H1 (cell line): ENCODE data around the gene ANKS1B. TPM values are rescaled to one million over a fixed set of nuclear protein-coding genes. Genes with fewer than 3 reads are reported as not detected.

Source experiments
- CTCF ChIA-PET: fragments of 300-600 bp; sonication (Branson Sonifier 250); formaldehyde crosslinking; loops from one replicate; lab custom pipeline; 2021; ENCODE audit not compliant: partially characterized antibody; lab: Charles Lee
- POLR2A ChIA-PET: fragments of 300-600 bp; sonication (Branson Sonifier 250); formaldehyde crosslinking; loops from one replicate; lab custom pipeline; 2021; ENCODE audit warnings: inconsistent platforms; ENCODE audit not compliant: partially characterized antibody; lab: Charles Lee
- DNase-seq, 2 experiments: peaks; one replicate each; pipeline versions ENCODE4 v3.0.0 to v3.0.0-alpha.2; 2010 to 2022; ENCODE audit warnings: low spot score in 2 of 2, low read depth in 1 of 2, mixed read lengths in 1 of 2
- FAIRE-seq: peaks from 2 replicates; lab custom pipeline; 2011; peaks lifted over from hg19 to GRCh38; lab: Jason Lieb, UNC
- H2AFZ ChIP-seq: 2 replicates; pipeline ENCODE4 v1.8.1; 2012; ENCODE audit warnings: low read length, inconsistent platforms
- H2AK5ac ChIP-seq: 2 replicates; pipeline ENCODE4 v1.6.1; 2013; ENCODE audit warnings: low read depth, low read length
- H2BK120ac ChIP-seq: replicated peaks from 2 replicates; pipeline ENCODE3; 2013; ENCODE audit warnings: low read depth, low read length, inconsistent platforms
- H2BK12ac ChIP-seq: 2 replicates; pipeline ENCODE4 v1.6.1; 2013; ENCODE audit warnings: low read depth, low read length
- H2BK15ac ChIP-seq: 2 replicates; pipeline ENCODE4 v1.6.1; 2013; ENCODE audit warnings: low read length
- H2BK20ac ChIP-seq: 2 replicates; pipeline ENCODE4 v1.6.1; 2013; ENCODE audit warnings: low read length
- H2BK5ac ChIP-seq: 2 replicates; pipeline ENCODE4 v1.6.1; 2013; ENCODE audit warnings: low read depth, low read length
- H3K14ac ChIP-seq: 2 replicates; pipeline ENCODE4 v1.6.1; 2013; ENCODE audit warnings: inconsistent platforms; ENCODE audit not compliant: insufficient read length
- H3K18ac ChIP-seq: 2 replicates; pipeline ENCODE4 v1.6.1; 2013; ENCODE audit warnings: low read length; ENCODE audit errors: extremely low read depth
- H3K23ac ChIP-seq: 2 replicates; pipeline ENCODE4 v1.6.1; 2013; ENCODE audit warnings: inconsistent platforms; ENCODE audit not compliant: insufficient read length
- H3K23me2 ChIP-seq: 2 replicates; pipeline ENCODE4 v1.6.1; 2013; ENCODE audit warnings: low read depth, low read length
- H3K27ac ChIP-seq: 2 replicates; pipeline ENCODE4 v1.6.1; 2011; ENCODE audit warnings: low read depth, low read length, inconsistent platforms
- H3K27me3 ChIP-seq, 4 experiments: replicated peaks in 1 of 4; 1 replicate in 1 of 4; 2 replicates in 3 of 4; pipeline versions ENCODE4 v1.6.1 to v1.8.1; 2011 to 2013; ENCODE audit warnings: low read length in 3 of 4, mild to moderate bottlenecking in 3 of 4, inconsistent platforms in 2 of 4, mixed read lengths in 2 of 4, moderate library complexity in 1 of 4; ENCODE audit not compliant: control insufficient read depth in 3 of 4, insufficient read depth in 3 of 4; ENCODE audit errors: extremely low read depth in 1 of 4
- H3K36me3 ChIP-seq, 4 experiments: 2 replicates each; pipeline versions ENCODE4 v1.6.1 to v1.8.1; 2011 to 2013; ENCODE audit warnings: mild to moderate bottlenecking in 4 of 4, low read length in 3 of 4, moderate library complexity in 2 of 4, control low read depth in 1 of 4, inconsistent platforms in 1 of 4; ENCODE audit not compliant: insufficient read depth in 4 of 4, control insufficient read depth in 2 of 4
- H3K4ac ChIP-seq: replicated peaks from 2 replicates; pipeline ENCODE3; 2013; ENCODE audit warnings: low read length, low read depth, mixed read lengths, inconsistent platforms; ENCODE audit not compliant: insufficient read length
- H3K4me1 ChIP-seq, 4 experiments: replicated peaks in 1 of 4; 1 replicate in 1 of 4; 2 replicates in 3 of 4; pipeline versions ENCODE4 v1.6.1 to v1.8.1; 2011 to 2013; ENCODE audit warnings: low read length in 3 of 4, inconsistent platforms in 2 of 4, mixed read lengths in 1 of 4; ENCODE audit not compliant: insufficient read depth in 4 of 4, control insufficient read depth in 3 of 4
- H3K4me2 ChIP-seq, 2 experiments: 2 replicates each; pipeline versions ENCODE4 v1.6.1 to v1.8.1; 2011 to 2013; ENCODE audit warnings: low read depth in 2 of 2, low read length in 2 of 2, control low read depth in 1 of 2, inconsistent platforms in 1 of 2, mild to moderate bottlenecking in 1 of 2; ENCODE audit not compliant: insufficient read depth in 1 of 2
- H3K4me3 ChIP-seq, 4 experiments: fragments of 200-600, 300-600 bp in 1 of 4; sonication (generic), shearing (Covaris generic), sonication (Bioruptor Twin) in 1 of 4; 2 replicates each; pipeline versions ENCODE4 v1.5.1 to v1.8.1; 2011 to 2016; ENCODE audit warnings: low read length in 4 of 4, low read depth in 3 of 4, control low read depth in 2 of 4, inconsistent platforms in 2 of 4, mild to moderate bottlenecking in 2 of 4, mixed read lengths in 1 of 4, moderate library complexity in 1 of 4; ENCODE audit not compliant: insufficient read depth in 2 of 4; ENCODE audit errors: extremely low read depth in 1 of 4
- H3K56ac ChIP-seq: replicated peaks from 2 replicates; pipeline ENCODE3; 2013; ENCODE audit warnings: low read depth, mild to moderate bottlenecking, mixed read lengths, low read length, inconsistent platforms; ENCODE audit not compliant: insufficient read length
- H3K79me1 ChIP-seq: 2 replicates; pipeline ENCODE4 v1.6.1; 2013; ENCODE audit warnings: low read depth, low read length, control low read depth
- H3K79me2 ChIP-seq, 2 experiments: 2 replicates each; pipeline versions ENCODE4 v1.6.1 to v1.8.1; 2012 to 2013; ENCODE audit warnings: low read length in 2 of 2, mild to moderate bottlenecking in 2 of 2, inconsistent platforms in 1 of 2; ENCODE audit not compliant: insufficient read depth in 2 of 2, control insufficient read depth in 1 of 2
- H3K9ac ChIP-seq, 4 experiments: replicated peaks in 1 of 4; 1 replicate in 1 of 4; 2 replicates in 3 of 4; pipeline versions ENCODE4 v1.6.1 to v1.8.1; 2011 to 2013; ENCODE audit warnings: low read depth in 3 of 4, low read length in 3 of 4, control low read depth in 2 of 4, mild to moderate bottlenecking in 2 of 4, moderate library complexity in 2 of 4, inconsistent platforms in 1 of 4; ENCODE audit errors: extremely low read depth in 1 of 4
- H3K9me3 ChIP-seq, 2 experiments: 2 replicates each; pipeline versions ENCODE4 v1.6.1 to v1.8.1; 2012 to 2013; ENCODE audit warnings: mild to moderate bottlenecking in 2 of 2, moderate library complexity in 2 of 2, control low read depth in 1 of 2, inconsistent platforms in 1 of 2, low read depth in 1 of 2, low read length in 1 of 2, mixed read lengths in 1 of 2; ENCODE audit not compliant: insufficient read depth in 2 of 2
- H4K20me1 ChIP-seq, 2 experiments: replicated peaks in 1 of 2; 2 replicates each; pipeline versions ENCODE3 to v1.8.1; 2011 to 2013; ENCODE audit warnings: inconsistent platforms in 2 of 2, low read length in 2 of 2, mild to moderate bottlenecking in 1 of 2; ENCODE audit not compliant: insufficient read depth in 2 of 2, control insufficient read depth in 1 of 2
- H4K5ac ChIP-seq: 2 replicates; pipeline ENCODE4 v1.6.1; 2013; ENCODE audit warnings: low read length, low read depth, mixed read lengths, inconsistent platforms; ENCODE audit not compliant: insufficient read length
- H4K8ac ChIP-seq: 2 replicates; pipeline ENCODE4 v1.8.0; 2013; ENCODE audit warnings: mild to moderate bottlenecking, moderate library complexity, low read length, inconsistent platforms; ENCODE audit not compliant: insufficient read depth; ENCODE audit errors: extremely low read depth
- H4K91ac ChIP-seq: replicated peaks from 2 replicates; pipeline ENCODE3; 2013; ENCODE audit warnings: low read length, mixed read lengths, inconsistent platforms; ENCODE audit not compliant: insufficient read length
- BACH1 ChIP-seq: IDR thresholded peaks from 2 replicates; pipeline ENCODE4 v1.6.1; 2012; ENCODE audit warnings: low read length, improper control_type of control experiment
- CBX5 ChIP-seq: fragments of 300-800, 300-1000 bp; sonication (generic); IDR thresholded peaks from 2 replicates; pipeline ENCODE4 v1.7.1; 2016; ENCODE audit warnings: antibody characterized with exemption, low read length, low read depth
- HDAC6 ChIP-seq: IDR thresholded peaks from one replicate; pipeline ENCODE4 v1.7.1; 2012; ENCODE audit warnings: low read depth, mild to moderate bottlenecking, inconsistent platforms, low read length, moderate library complexity
- KDM1A ChIP-seq: fragments of 200-600, 300-600 bp; sonication (generic); IDR thresholded peaks from 2 replicates; pipeline ENCODE4 v1.7.1; 2016; ENCODE audit warnings: mild to moderate bottlenecking, low read length, borderline replicate concordance
- KDM5A ChIP-seq: fragments of 200-600 bp; IDR thresholded peaks from 2 replicates; pipeline ENCODE4 v1.7.1; 2012; ENCODE audit warnings: mild to moderate bottlenecking, low read length, inconsistent platforms, mixed read lengths
- POLR2A ChIP-seq, 2 experiments: IDR thresholded peaks; 1 replicate in 1 of 2; 2 replicates in 1 of 2; pipeline ENCODE4 v1.6.1; 2011; ENCODE audit warnings: low read depth in 2 of 2, low read length in 2 of 2, mild to moderate bottlenecking in 2 of 2; ENCODE audit errors: control extremely low read depth in 1 of 2
- POLR2AphosphoS5 ChIP-seq: IDR thresholded peaks from 2 replicates; pipeline ENCODE4 v1.6.1; 2011; ENCODE audit warnings: low read depth, low read length
- RAD21 ChIP-seq, 2 experiments: IDR thresholded peaks in 1 of 2; conservative IDR thresholded peaks in 1 of 2; 2 replicates each; pipeline ENCODE4 v1.6.1; 2011; ENCODE audit warnings: low read depth in 2 of 2, low read length in 2 of 2, improper control_type of control experiment in 1 of 2, inconsistent platforms in 1 of 2, mild to moderate bottlenecking in 1 of 2, moderate library complexity in 1 of 2
- RBBP5 ChIP-seq: IDR thresholded peaks from 2 replicates; pipeline ENCODE4 v1.7.1; 2012; ENCODE audit warnings: low read depth, mild to moderate bottlenecking, inconsistent platforms, low read length, moderate library complexity, borderline replicate concordance
- RNF2 ChIP-seq: fragments of 200-900, 300-1000 bp; sonication (generic); IDR thresholded peaks from 2 replicates; pipeline ENCODE4 v1.7.1; 2016; ENCODE audit warnings: borderline replicate concordance, low read depth, mild to moderate bottlenecking, antibody characterized with exemption, low read length; ENCODE audit not compliant: poor library complexity, severe bottlenecking; ENCODE audit errors: missing control alignments
- SP2 ChIP-seq: IDR thresholded peaks from 2 replicates; pipeline ENCODE4 v1.6.1; 2012; ENCODE audit warnings: mild to moderate bottlenecking, low read length, inconsistent platforms
- WGBS, 2 experiments: shearing (Covaris generic) in 1 of 2; methylation state at CpG; one replicate each; pipeline versions ENCODE4 v1.1.6 to v1.1.7; 2013 to 2015; ENCODE audit warnings: low lambda C conversion rate in 2 of 2, mixed read lengths in 2 of 2, inconsistent platforms in 1 of 2, low coverage in 1 of 2, missing lambda C conversion rate in 1 of 2; ENCODE audit not compliant: insufficient replicate concordance in 2 of 2, insufficient coverage in 1 of 2, insufficient read length in 1 of 2; ENCODE audit errors: extremely low coverage in 1 of 2, missing lambda C conversion rate in 1 of 2; 5-methylcytosine and 5-hydroxymethylcytosine counted together
- polyA plus RNA-seq, 7 experiments: library from polyadenylated mRNA; depleted of rRNA in 3 of 7; stranded (reverse) in 5 of 7; unstranded in 2 of 7; fragments of >200 nt in 5 of 7; fragments of 200-250 nt in 2 of 7; gene quantifications; 1 replicate in 5 of 7; 2 replicates in 1 of 7; 4 replicates in 1 of 7; pipeline versions ENCODE4 v1.2.1 to v1.2.3, GENCODE V29; 2011 to 2013; ENCODE audit warnings: missing spikeins in 2 of 7, mixed read lengths in 2 of 7
- total RNA-seq: library from RNA; stranded (reverse); fragmentation: NEBNext Ultra II Directional; extraction: Animal tissue kit (Norgen Biotek cat#: 25700); gene quantifications from 2 replicates; pipeline ENCODE4 v1.2.1, GENCODE V29; 2021
- TF ChIP-seq, protein P1 (sequence below): IDR thresholded peaks from 2 replicates; pipeline ENCODE4 v1.6.1; 2012; ENCODE audit warnings: inconsistent platforms

The ANKS1B gene
- total and polyA plus RNA-seq, 2 of the 8 experiments (the other 6 are each of a cell fraction or from before 2014, with no cell fraction given) = 2.7 to 6.1 TPM

DNA sequence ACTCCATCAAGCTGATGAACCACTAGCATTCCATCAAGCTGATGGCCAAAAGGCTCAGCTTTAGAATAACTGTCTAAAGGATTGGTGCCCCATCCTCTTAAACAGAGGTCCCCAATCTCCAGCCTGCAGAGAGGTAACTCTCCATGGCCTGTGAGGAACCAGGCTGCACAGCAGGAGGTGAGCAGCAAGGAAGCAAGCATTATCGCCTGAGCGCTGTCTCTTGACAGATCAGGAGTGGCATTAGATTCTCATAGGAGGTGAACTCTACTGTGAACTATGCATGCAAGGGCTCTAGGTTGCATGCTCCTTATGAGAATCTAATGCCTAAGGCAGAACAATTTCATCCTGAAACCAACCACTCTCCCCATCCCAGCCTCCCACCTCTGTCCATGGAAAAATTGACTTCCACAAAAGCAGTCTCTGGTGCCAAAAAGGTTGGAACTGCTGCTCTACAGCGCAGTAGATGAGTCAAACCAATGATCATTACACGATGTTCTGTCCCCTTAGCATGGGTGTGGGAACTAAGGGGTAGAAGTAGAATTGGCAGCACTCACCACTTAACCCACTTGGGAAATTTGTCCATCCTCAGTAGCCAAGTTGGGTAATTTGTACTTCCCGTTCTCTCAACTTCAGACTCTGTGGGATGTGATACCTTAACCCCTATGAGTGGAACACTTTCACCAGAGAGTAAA lies 66.9 kb downstream of the ANKS1B start:
- no peak overlapping the region for H2BK15ac ChIP-seq
- no peak overlapping the region for H4K5ac ChIP-seq
- H3K23ac ChIP-seq = no peak overlapping the region
- no peak overlapping the region for H3K4me2 ChIP-seq
- FAIRE-seq = no peak
- no peak overlapping the region for H3K14ac ChIP-seq
- ChIA-PET POLR2A (no interaction called here), CTCF (no interaction called here)
- no peaks in the 10 kb centered on the region for H3K23me2 ChIP-seq
- no peak overlapping the region for H3K27ac ChIP-seq
- no peak overlapping the region; the same call in 1 of the 2 replicates for H4K8ac ChIP-seq
- H4K20me1 ChIP-seq = no peaks in the 10 kb centered on the region
- no peak overlapping the region for H3K9ac ChIP-seq
- no peak overlapping the region for H3K18ac ChIP-seq
- H3K36me3 ChIP-seq = no peaks in the 10 kb centered on the region
- no peak overlapping the region for H2AK5ac ChIP-seq
- no peak overlapping the region for H2BK12ac ChIP-seq
- H3K79me2 ChIP-seq = no peaks in the 10 kb centered on the region
- H3K79me1 ChIP-seq = no peaks in the 10 kb centered on the region
- no peak overlapping the region for H3K4me3 ChIP-seq
- no peak for DNase-seq
- H2BK5ac ChIP-seq = no peak overlapping the region
- WGBS, 2 experiments = 90% methylated on average over 5 of the region's 5 CpGs; no CpG with 5 or more reads in 1 of the 2 experiments
- H2BK120ac ChIP-seq = no peak overlapping the region
- H2AFZ ChIP-seq = no peak overlapping the region
- no peak overlapping the region for H4K91ac ChIP-seq
- H3K4me1 ChIP-seq = no peaks in the 10 kb centered on the region
- no peak overlapping the region for H2BK20ac ChIP-seq
- H3K56ac ChIP-seq = no peak overlapping the region
- H3K9me3 ChIP-seq = no peaks in the 10 kb centered on the region
- no peak overlapping the region for H3K4ac ChIP-seq
- H3K27me3 ChIP-seq = no peaks in the 10 kb centered on the region
- no peak for TF ChIP-seq CBX5
- no peak for TF ChIP-seq RAD21 (IDR thresholded peaks at IDR 0.05 in 1 of 2, conservative IDR thresholded peaks at IDR 0.05 in 1 of 2; ENCODE audit: low read depth in 2 of 2, low read length in 2 of 2)
- TF ChIP-seq POLR2AphosphoS5 = no peak
- TF ChIP-seq RBBP5 = no peak
- TF ChIP-seq, protein P1, sequence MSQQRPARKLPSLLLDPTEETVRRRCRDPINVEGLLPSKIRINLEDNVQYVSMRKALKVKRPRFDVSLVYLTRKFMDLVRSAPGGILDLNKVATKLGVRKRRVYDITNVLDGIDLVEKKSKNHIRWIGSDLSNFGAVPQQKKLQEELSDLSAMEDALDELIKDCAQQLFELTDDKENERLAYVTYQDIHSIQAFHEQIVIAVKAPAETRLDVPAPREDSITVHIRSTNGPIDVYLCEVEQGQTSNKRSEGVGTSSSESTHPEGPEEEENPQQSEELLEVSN = no peak
- no peak for TF ChIP-seq KDM1A
- no peak for TF ChIP-seq POLR2A (IDR thresholded peaks at IDR 0.05; ENCODE audit: control extremely low read depth in 1 of 2, low read depth in 2 of 2, low read length in 2 of 2)
- TF ChIP-seq KDM5A = no peak
- TF ChIP-seq RNF2 = no peak
- TF ChIP-seq HDAC6 = no peak
- TF ChIP-seq BACH1 = no peak
- no peak for TF ChIP-seq SP2
